ENCODE data around the gene EEFSEC. TPM values are rescaled to one million over a fixed set of nuclear protein-coding genes. Genes with fewer than 3 reads are reported as not detected.

The EEFSEC gene
- total RNA-seq, 1 experiment from 2014 or later, result 9.6 TPM

- no peak for ATAC-seq
- TF ChIP-seq EZH2phosphoT487 (IDR thresholded peaks at IDR 0.05; ENCODE audit: borderline replicate concordance, low read length) (no peak), EZH2 (IDR thresholded peaks at IDR 0.05; ENCODE audit: low read length, unreplicated experiment) (no peak), CTCF (conservative IDR thresholded peaks at IDR 0.05; ENCODE audit: low read depth, low read length) (no peak)
- no peak overlapping the region for H3K9ac ChIP-seq (ENCODE audit: low read length)
- H2AFZ ChIP-seq (ENCODE audit: low read length), result no peak overlapping the region
- DNase-seq, result no peak
- intact Hi-C loops (cut with micrococcal nuclease), result no loop called here
- no peak overlapping the region for H3K4me2 ChIP-seq (ENCODE audit: low read length)
- no peaks in the 10 kb centered on the region for H3K9me3 ChIP-seq (ENCODE audit: low read length)
- ChIA-PET CTCF (no interaction called here), POLR2A (ENCODE audit: unreplicated experiment) (no interaction called here)
- no peak overlapping the region for H3K27ac ChIP-seq (ENCODE audit: low read length)
- H3K79me2 ChIP-seq (ENCODE audit: low read length), result no peaks in the 10 kb centered on the region
- H3K9me2 ChIP-seq (replicated peaks; ENCODE audit: low read length), result no peaks in the 10 kb centered on the region
- H4K20me1 ChIP-seq (ENCODE audit: low read length), result no peaks in the 10 kb centered on the region
- H3K4me3 ChIP-seq (ENCODE audit: low read length), result no peak overlapping the region
- BruUV-seq (replicated peaks), result no TSS peak
- H3K4me1 ChIP-seq (ENCODE audit: insufficient read depth, low read length), result peaks cover 7% of the 10 kb centered on the region; the same call in 1 of the 2 replicates
- H3F3A ChIP-seq (ENCODE audit: low read length, unreplicated experiment), result no peaks in the 10 kb centered on the region
- H3K27me3 ChIP-seq (ENCODE audit: low read length), result no peaks in the 10 kb centered on the region
- H3K36me3 ChIP-seq (ENCODE audit: low read depth, low read length), result no peaks in the 10 kb centered on the region
These were observed 196.8 kb downstream of the EEFSEC start for GRCh38 chr3:128349963-128350599.

- intact Hi-C loops (cut with micrococcal nuclease), result no loop called here
- ChIA-PET POLR2A (ENCODE audit: unreplicated experiment) (no interaction called here), CTCF (no interaction called here)
- no peaks in the 10 kb centered on the region for H3K9me3 ChIP-seq (ENCODE audit: low read length)
- ATAC-seq, result no peak
- BruUV-seq (replicated peaks), result no TSS peak
- no peaks in the 10 kb centered on the region for H3K79me2 ChIP-seq (ENCODE audit: low read length)
- TF ChIP-seq EZH2 (IDR thresholded peaks at IDR 0.05; ENCODE audit: low read length, unreplicated experiment) (no peak), EZH2phosphoT487 (IDR thresholded peaks at IDR 0.05; ENCODE audit: borderline replicate concordance, low read length) (no peak), CTCF (conservative IDR thresholded peaks at IDR 0.05; ENCODE audit: low read depth, low read length) (no peak)
- no peak overlapping the region for H2AFZ ChIP-seq (ENCODE audit: low read length)
- no peaks in the 10 kb centered on the region for H4K20me1 ChIP-seq (ENCODE audit: low read length)
- H3K4me2 ChIP-seq (ENCODE audit: low read length), result no peak overlapping the region
- no peak overlapping the region for H3K27ac ChIP-seq (ENCODE audit: low read length)
- no peaks in the 10 kb centered on the region for H3K36me3 ChIP-seq (ENCODE audit: low read depth, low read length)
- peaks cover 7% of the 10 kb centered on the region; the same call in 1 of the 2 replicates for H3K4me1 ChIP-seq (ENCODE audit: insufficient read depth, low read length)
- no peaks in the 10 kb centered on the region for H3F3A ChIP-seq (ENCODE audit: low read length, unreplicated experiment)
- H3K9ac ChIP-seq (ENCODE audit: low read length), result no peak overlapping the region
- H3K27me3 ChIP-seq (ENCODE audit: low read length), result no peaks in the 10 kb centered on the region
- H3K9me2 ChIP-seq (replicated peaks; ENCODE audit: low read length), result no peaks in the 10 kb centered on the region
- DNase-seq, result no peak
- no peak overlapping the region for H3K4me3 ChIP-seq (ENCODE audit: low read length)
These were observed 198.3 kb downstream of the EEFSEC start for GRCh38 chr3:128351546-128351945.

GRCh38 chr3:128352326-128352725 lies 199.0 kb downstream of the EEFSEC start:
- DNase-seq (no peak), ATAC-seq (no peak)
- Histone ChIP-seq H3K27me3 (ENCODE audit: low read length) (no peaks in the 10 kb centered on the region), H3K27ac (ENCODE audit: low read length) (no peak overlapping the region), H3K9ac (ENCODE audit: low read length) (no peak overlapping the region), H3K9me2 (replicated peaks; ENCODE audit: low read length) (no peaks in the 10 kb centered on the region), H3F3A (ENCODE audit: low read length, unreplicated experiment) (no peaks in the 10 kb centered on the region), H3K4me1 (ENCODE audit: insufficient read depth, low read length) (peaks cover 7% of the 10 kb centered on the region; the same call in 1 of the 2 replicates), H3K79me2 (ENCODE audit: low read length) (no peaks in the 10 kb centered on the region), H3K4me2 (ENCODE audit: low read length) (no peak overlapping the region), H4K20me1 (ENCODE audit: low read length) (no peaks in the 10 kb centered on the region), H3K9me3 (ENCODE audit: low read length) (no peaks in the 10 kb centered on the region), H2AFZ (ENCODE audit: low read length) (no peak overlapping the region), H3K36me3 (ENCODE audit: low read depth, low read length) (no peaks in the 10 kb centered on the region), H3K4me3 (ENCODE audit: low read length) (no peak overlapping the region)
- BruUV-seq (replicated peaks), result no TSS peak
- POLR2A ChIA-PET (ENCODE audit: unreplicated experiment), result no interaction called here
- TF ChIP-seq EZH2 (IDR thresholded peaks at IDR 0.05; ENCODE audit: low read length, unreplicated experiment) (no peak), EZH2phosphoT487 (IDR thresholded peaks at IDR 0.05; ENCODE audit: borderline replicate concordance, low read length) (no peak), CTCF (conservative IDR thresholded peaks at IDR 0.05; ENCODE audit: low read depth, low read length) (no peak)
- intact Hi-C loops (cut with micrococcal nuclease), result no loop called here
- CTCF ChIA-PET, result no interaction called here

Measured in PC-3 (cell line).